Ovary (tissue), 3 donors: ENCODE data around the gene ROR2.

Source experiments
- EP300 ChIP-seq: sonication (generic); formaldehyde crosslinking; IDR thresholded peaks from one replicate; pipeline ENCODE4 v1.6.1; 2017; ENCODE audit warnings: antibody characterized with exemption
- POLR2A ChIP-seq: fragments of 450-650 bp; IDR thresholded peaks from one replicate; pipeline ENCODE4 v1.6.1; 2017; ENCODE audit warnings: antibody characterized with exemption, mild to moderate bottlenecking, moderate library complexity
- TF ChIP-seq, protein P1 (sequence below), 3 donors: fragments of 450-650 bp in 2 of 3; fragments of 200-600 bp in 1 of 3; IDR thresholded peaks; one replicate each; pipeline versions ENCODE4 v1.5.1 to v1.8.0; 2016 to 2022; ENCODE audit warnings: antibody characterized with exemption in 3 of 3, mild to moderate bottlenecking in 1 of 3
- donor health status: DM: no; HTN: no; CAD: no.

- TF ChIP-seq, protein P1, sequence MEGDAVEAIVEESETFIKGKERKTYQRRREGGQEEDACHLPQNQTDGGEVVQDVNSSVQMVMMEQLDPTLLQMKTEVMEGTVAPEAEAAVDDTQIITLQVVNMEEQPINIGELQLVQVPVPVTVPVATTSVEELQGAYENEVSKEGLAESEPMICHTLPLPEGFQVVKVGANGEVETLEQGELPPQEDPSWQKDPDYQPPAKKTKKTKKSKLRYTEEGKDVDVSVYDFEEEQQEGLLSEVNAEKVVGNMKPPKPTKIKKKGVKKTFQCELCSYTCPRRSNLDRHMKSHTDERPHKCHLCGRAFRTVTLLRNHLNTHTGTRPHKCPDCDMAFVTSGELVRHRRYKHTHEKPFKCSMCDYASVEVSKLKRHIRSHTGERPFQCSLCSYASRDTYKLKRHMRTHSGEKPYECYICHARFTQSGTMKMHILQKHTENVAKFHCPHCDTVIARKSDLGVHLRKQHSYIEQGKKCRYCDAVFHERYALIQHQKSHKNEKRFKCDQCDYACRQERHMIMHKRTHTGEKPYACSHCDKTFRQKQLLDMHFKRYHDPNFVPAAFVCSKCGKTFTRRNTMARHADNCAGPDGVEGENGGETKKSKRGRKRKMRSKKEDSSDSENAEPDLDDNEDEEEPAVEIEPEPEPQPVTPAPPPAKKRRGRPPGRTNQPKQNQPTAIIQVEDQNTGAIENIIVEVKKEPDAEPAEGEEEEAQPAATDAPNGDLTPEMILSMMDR (IDR thresholded peaks at IDR 0.05) = no peak
- TF ChIP-seq POLR2A (no peak), EP300 (no peak)
These were observed 189.1 kb downstream of the ROR2 start for GRCh38 chr9:91760906-91761305.
